ENCODE results near the gene SDK2.

Gene SDK2

GRCh38 chr17:73638556-73638955 is 5.7 kb downstream of the SDK2 start:
- no peak overlapping the region for H3K4me3 ChIP-seq (ENCODE audit: low read length)
- no peak for DNase-seq

GRCh38 chr17:73637866-73638265 is 6.4 kb downstream of the SDK2 start:
- Histone ChIP-seq H3K27ac (ENCODE audit: low read length) (no peak overlapping the region), H3K79me2 (ENCODE audit: low read length) (no peaks in the 10 kb centered on the region), H4K20me1 (ENCODE audit: insufficient read depth, low read length) (no peaks in the 10 kb centered on the region), H3F3A (ENCODE audit: insufficient read depth, low read length) (no peaks in the 10 kb centered on the region), H3K4me2 (ENCODE audit: low read depth, low read length) (no peak overlapping the region), H3K9ac (ENCODE audit: low read length) (no peak overlapping the region), H3K4me3 (ENCODE audit: low read length) (no peak overlapping the region), H3K4me1 (ENCODE audit: low read length) (no peaks in the 10 kb centered on the region), H3K27me3 (replicated peaks; ENCODE audit: insufficient read depth, low read length) (peaks cover 78% of the 10 kb centered on the region), H3K9me2 (replicated peaks; ENCODE audit: insufficient read depth, low read length) (no peaks in the 10 kb centered on the region), H3K36me3 (replicated peaks; ENCODE audit: insufficient read depth, low read length) (no peaks in the 10 kb centered on the region), H2AFZ (ENCODE audit: low read length) (no peak overlapping the region), H3K9me3 (replicated peaks; ENCODE audit: insufficient read depth, low read length) (no peaks in the 10 kb centered on the region)
- no peak for DNase-seq
- TF ChIP-seq EZH2phosphoT487 (IDR thresholded peaks at IDR 0.05; ENCODE audit: low read length) (no peak), CTCF (IDR thresholded peaks at IDR 0.05; ENCODE audit: low read length) (no peak)

More at GRCh38 chr17:73638556-73638955, 5.7 kb downstream of the SDK2 start:
- no peaks in the 10 kb centered on the region for H3K9me2 ChIP-seq (replicated peaks; ENCODE audit: insufficient read depth, low read length)
- H3K9ac ChIP-seq (ENCODE audit: low read length): no peak overlapping the region
- no peaks in the 10 kb centered on the region for H3K36me3 ChIP-seq (replicated peaks; ENCODE audit: insufficient read depth, low read length)
- no peak for TF ChIP-seq EZH2phosphoT487 (IDR thresholded peaks at IDR 0.05; ENCODE audit: low read length)
- TF ChIP-seq EZH2 (optimal IDR thresholded peaks at IDR 0.05; ENCODE audit: low read depth, low read length): no peak
- TF ChIP-seq CTCF (IDR thresholded peaks at IDR 0.05; ENCODE audit: low read length): no peak
- H3K9me3 ChIP-seq (replicated peaks; ENCODE audit: insufficient read depth, low read length): no peaks in the 10 kb centered on the region
- H3F3A ChIP-seq (ENCODE audit: insufficient read depth, low read length): no peaks in the 10 kb centered on the region
- H3K27ac ChIP-seq (ENCODE audit: low read length): no peak overlapping the region
- no peak overlapping the region for H3K4me2 ChIP-seq (ENCODE audit: low read depth, low read length)
- no peak overlapping the region for H2AFZ ChIP-seq (ENCODE audit: low read length)
- H4K20me1 ChIP-seq (ENCODE audit: insufficient read depth, low read length): no peaks in the 10 kb centered on the region
- H3K4me1 ChIP-seq (ENCODE audit: low read length): no peaks in the 10 kb centered on the region
- no peaks in the 10 kb centered on the region for H3K79me2 ChIP-seq (ENCODE audit: low read length)
- H3K27me3 ChIP-seq (replicated peaks; ENCODE audit: insufficient read depth, low read length): peaks cover 79% of the 10 kb centered on the region

- Histone ChIP-seq H3K9me3 (replicated peaks; ENCODE audit: insufficient read depth, low read length) (no peaks in the 10 kb centered on the region), H3K27ac (ENCODE audit: low read length) (no peak overlapping the region), H3K4me1 (ENCODE audit: low read length) (no peaks in the 10 kb centered on the region), H3K9ac (ENCODE audit: low read length) (no peak overlapping the region), H3K79me2 (ENCODE audit: low read length) (no peaks in the 10 kb centered on the region), H3K4me2 (ENCODE audit: low read depth, low read length) (no peak overlapping the region), H3K9me2 (replicated peaks; ENCODE audit: insufficient read depth, low read length) (no peaks in the 10 kb centered on the region), H3F3A (ENCODE audit: insufficient read depth, low read length) (no peaks in the 10 kb centered on the region), H3K36me3 (replicated peaks; ENCODE audit: insufficient read depth, low read length) (no peaks in the 10 kb centered on the region), H3K4me3 (ENCODE audit: low read length) (no peak overlapping the region), H4K20me1 (ENCODE audit: insufficient read depth, low read length) (no peaks in the 10 kb centered on the region), H3K27me3 (replicated peaks; ENCODE audit: insufficient read depth, low read length) (peaks cover 78% of the 10 kb centered on the region), H2AFZ (ENCODE audit: low read length) (no peak overlapping the region)
- no peak for DNase-seq
- TF ChIP-seq CTCF (IDR thresholded peaks at IDR 0.05; ENCODE audit: low read length) (no peak), EZH2 (optimal IDR thresholded peaks at IDR 0.05; ENCODE audit: low read depth, low read length) (no peak), EZH2phosphoT487 (IDR thresholded peaks at IDR 0.05; ENCODE audit: low read length) (no peak)
These were observed 9.0 kb downstream of the SDK2 start for GRCh38 chr17:73635101-73635817.

Measured in MM.1S (cell line).